Measurements from ENCODE around the gene CEACAM20. TPM values are rescaled to one million over a fixed set of nuclear protein-coding genes. Genes with fewer than 3 reads are reported as not detected.
A peak's percentile ranks its signal among the peaks of the same experiment; 100 is the strongest.

The CEACAM20 gene
- total RNA-seq, 1 experiment from 2014 or later, result not detected

- Histone ChIP-seq H3K9me2 (ENCODE audit: insufficient read depth) (no peaks in the 10 kb centered on the region), H3K36me3 (ENCODE audit: control insufficient read depth in 1 of 2, insufficient read depth in 2 of 2, low read length in 2 of 2) (no peaks in the 10 kb centered on the region), H4K20me1 (ENCODE audit: insufficient read depth) (no peaks in the 10 kb centered on the region), H3K4me1 (ENCODE audit: control insufficient read depth in 1 of 2, insufficient read depth in 2 of 2, low read length in 2 of 2) (no peaks in the 10 kb centered on the region; a peak in 1 of 4 replicates), H3K4me2 (ENCODE audit: low read length) (0 out of 2 replicates have a peak overlapping the region, but pooled peaks have one; percentile 15), H3K4me3 (replicated peaks in 1 of 2; ENCODE audit: low read depth in 1 of 2, low read length in 2 of 2) (no peak overlapping the region), H3K9me3 (ENCODE audit: control insufficient read depth in 1 of 2, insufficient read depth in 1 of 2, low read depth in 1 of 2, low read length in 2 of 2) (no peaks in the 10 kb centered on the region), H3K27ac (ENCODE audit: low read depth, low read length) (no peak overlapping the region), H3K27me3 (ENCODE audit: insufficient read depth, low read length) (no peaks in the 10 kb centered on the region), H3K9ac (ENCODE audit: low read length) (no peak overlapping the region), H3K79me2 (ENCODE audit: insufficient read depth, low read length) (no peaks in the 10 kb centered on the region), H2AFZ (ENCODE audit: low read depth, low read length, poor library complexity, severe bottlenecking) (no peak overlapping the region)
- DNase-seq (ENCODE audit: low read depth, low spot score) (peak; percentile 76), ATAC-seq (peak; percentile 96)
- intact Hi-C loops (cut with micrococcal nuclease), result loop anchor here (1.0 to 5.0 kb wide), 2 partner anchors 237 to 271 kb away; no protein-coding TSS in a partner anchor
- BruUV-seq (replicated peaks), result no TSS peak
- CTCF ChIA-PET, result interaction anchor here (0.6 to 2.4 kb wide), 31 partner anchors 9 to 319 kb away, joined by 3 to 23 read pairs (median 4); partner anchors contain the start of genes BCAM, NECTIN2, PVR and TOMM40
- RAD21 ChIA-PET (ENCODE audit: low non-redundant PET in 1 of 2, low total read pairs in 2 of 2, uncharacterized antibody in 2 of 2, unreplicated experiment in 2 of 2), result interaction anchor here (0.5 to 1.6 kb wide), 11 partner anchors 59 to 560 kb away, joined by 3 to 9 read pairs (median 6); partner anchors contain the start of gene NECTIN2 (in 1 of the 2)
- TF ChIP-seq EGR1 (IDR thresholded peaks at IDR 0.05; ENCODE audit: low read depth) (no peak), POLR2AphosphoS5 (IDR thresholded peaks at IDR 0.05; ENCODE audit: low read depth, low read length) (no peak), REST (IDR thresholded peaks at IDR 0.05; ENCODE audit: low read depth) (no peak), ZNF274 (IDR thresholded peaks at IDR 0.05; ENCODE audit: low read depth, low read length) (no peak), RAD21 (IDR thresholded peaks at IDR 0.05; ENCODE audit: low read depth) (peak; percentile 88), ZBTB33 (IDR thresholded peaks at IDR 0.05; ENCODE audit: extremely low read depth, insufficient replicate concordance, low read length) (no peak), CTCF (IDR thresholded peaks at IDR 0.05 in 2 of 3, conservative IDR thresholded peaks at IDR 0.05 in 1 of 3; ENCODE audit: borderline replicate concordance in 1 of 3, insufficient read depth in 1 of 3, low read depth in 2 of 3, low read length in 2 of 3) (peak; percentile 77 to 82 (median 79)), YY1 (IDR thresholded peaks at IDR 0.05; ENCODE audit: extremely low read depth, insufficient replicate concordance, low read depth, low read length) (no peak), ATF3 (IDR thresholded peaks at IDR 0.05) (no peak), POLR2A (IDR thresholded peaks at IDR 0.05; ENCODE audit: borderline replicate concordance, extremely low read depth, insufficient read depth, insufficient read length) (no peak), SP1 (IDR thresholded peaks at IDR 0.05; ENCODE audit: low read depth) (no peak), ELF1 (IDR thresholded peaks at IDR 0.05; ENCODE audit: borderline replicate concordance, low read depth) (no peak), FOSL1 (IDR thresholded peaks at IDR 0.05; ENCODE audit: low read depth) (no peak), ZFX (IDR thresholded peaks at IDR 0.05) (no peak)
- POLR2A ChIA-PET, result interaction anchor here (1.1 kb wide), 1 partner anchor 73 kb away, joined by 3 read pairs; the partner anchor contains the start of gene PVR
Measured at GRCh38 chr19:44570984-44571684, 41.7 kb upstream of the CEACAM20 start.
